HL-60 (cell line): ENCODE data around the gene NME3.

ENCODE experiments used
- CTCF ChIP-seq: IDR thresholded peaks from one replicate; pipeline ENCODE4 v1.5.1; 2011; ENCODE audit warnings: low read length, control low read depth, inconsistent platforms; ENCODE audit not compliant: insufficient read depth
- GABPA ChIP-seq: IDR thresholded peaks from 2 replicates; pipeline ENCODE4 v1.6.1; 2012; ENCODE audit warnings: low read depth
- POLR2AphosphoS5 ChIP-seq: IDR thresholded peaks from 2 replicates; pipeline ENCODE4 v1.6.1; 2012; ENCODE audit warnings: low read depth
- REST ChIP-seq: IDR thresholded peaks from 2 replicates; pipeline ENCODE4 v1.6.1; 2012; ENCODE audit warnings: low read depth; ENCODE audit not compliant: insufficient replicate concordance

GRCh38 chr16:1787056-1787321, 15.6 kb upstream of the NME3 start:
- no peak for TF ChIP-seq CTCF
- no peak for TF ChIP-seq GABPA
- no peak for TF ChIP-seq POLR2AphosphoS5
- no peak for TF ChIP-seq REST
